ENCODE measurements around the gene ZNF597. TPM values are rescaled to one million over a fixed set of nuclear protein-coding genes. Genes with fewer than 3 reads are reported as not detected.
A peak's percentile ranks its signal among the peaks of the same experiment; 100 is the strongest.

Gene ZNF597, protein sequence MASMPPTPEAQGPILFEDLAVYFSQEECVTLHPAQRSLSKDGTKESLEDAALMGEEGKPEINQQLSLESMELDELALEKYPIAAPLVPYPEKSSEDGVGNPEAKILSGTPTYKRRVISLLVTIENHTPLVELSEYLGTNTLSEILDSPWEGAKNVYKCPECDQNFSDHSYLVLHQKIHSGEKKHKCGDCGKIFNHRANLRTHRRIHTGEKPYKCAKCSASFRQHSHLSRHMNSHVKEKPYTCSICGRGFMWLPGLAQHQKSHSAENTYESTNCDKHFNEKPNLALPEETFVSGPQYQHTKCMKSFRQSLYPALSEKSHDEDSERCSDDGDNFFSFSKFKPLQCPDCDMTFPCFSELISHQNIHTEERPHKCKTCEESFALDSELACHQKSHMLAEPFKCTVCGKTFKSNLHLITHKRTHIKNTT
- total RNA-seq, result 1 to 10 TPM in 1 of 4 donors, under 1 TPM in 3; 0.81 to 1.3 (median 0.96) TPM

GRCh38 chr16:3443108-3444031, at the start of gene ZNF597, which contains the start of gene NAA60:
TSS of gene ZNF597 (minus strand) at chr16:3443504. CDS start at chr16:3443153, 351 bp downstream.
TSS of gene NAA60 (plus strand) at chr16:3443680. CDS start at chr16:3476228, 32,548 bp downstream.
- H3K9me3 ChIP-seq, result peaks cover 0 to 18% (median 0%) of the 10 kb centered on the region in 3 donors
- peaks cover 0 to 21% of the 10 kb centered on the region in 2 donors for H3K36me3 ChIP-seq
- H3K27me3 ChIP-seq, result no peaks in the 10 kb centered on the region
- TF ChIP-seq, protein P1, sequence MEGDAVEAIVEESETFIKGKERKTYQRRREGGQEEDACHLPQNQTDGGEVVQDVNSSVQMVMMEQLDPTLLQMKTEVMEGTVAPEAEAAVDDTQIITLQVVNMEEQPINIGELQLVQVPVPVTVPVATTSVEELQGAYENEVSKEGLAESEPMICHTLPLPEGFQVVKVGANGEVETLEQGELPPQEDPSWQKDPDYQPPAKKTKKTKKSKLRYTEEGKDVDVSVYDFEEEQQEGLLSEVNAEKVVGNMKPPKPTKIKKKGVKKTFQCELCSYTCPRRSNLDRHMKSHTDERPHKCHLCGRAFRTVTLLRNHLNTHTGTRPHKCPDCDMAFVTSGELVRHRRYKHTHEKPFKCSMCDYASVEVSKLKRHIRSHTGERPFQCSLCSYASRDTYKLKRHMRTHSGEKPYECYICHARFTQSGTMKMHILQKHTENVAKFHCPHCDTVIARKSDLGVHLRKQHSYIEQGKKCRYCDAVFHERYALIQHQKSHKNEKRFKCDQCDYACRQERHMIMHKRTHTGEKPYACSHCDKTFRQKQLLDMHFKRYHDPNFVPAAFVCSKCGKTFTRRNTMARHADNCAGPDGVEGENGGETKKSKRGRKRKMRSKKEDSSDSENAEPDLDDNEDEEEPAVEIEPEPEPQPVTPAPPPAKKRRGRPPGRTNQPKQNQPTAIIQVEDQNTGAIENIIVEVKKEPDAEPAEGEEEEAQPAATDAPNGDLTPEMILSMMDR (IDR thresholded peaks at IDR 0.05 in 4 of 5, conservative IDR thresholded peaks at IDR 0.05 in 1 of 5), result no peak
- peak; percentile 36 to 47 for TF ChIP-seq POLR2A (IDR thresholded peaks at IDR 0.05)
- peak within 1 kb of the TSS; percentile 73 to 85 (median 84) for H3K27ac ChIP-seq
- ATAC-seq (peak; percentile 100), DNase-seq (peak; percentile 81 to 83)
- H3K4me3 ChIP-seq, result peak within 1 kb of the TSS; percentile 64 to 80 (median 68)
- intact Hi-C loops (cut with DNase I; ENCODE audit: low total_unique reads) (loop anchor here (1.0 to 2.0 kb wide), 2 partner anchors 13 to 42 kb away; partner anchors contain the start of genes ZNF174 and ZSCAN32), in situ Hi-C loops (cut with MboI; ENCODE audit: low sequenced_read_pairs in 4 of 4) (no loop called here)
- H3K4me1 ChIP-seq, result peaks cover 4 to 8% of the 10 kb centered on the region in 2 donors

- Histone ChIP-seq H3K4me1 (no peaks in the 10 kb centered on the region), H3K4me3 (no peak overlapping the region), H3K27ac (no peak overlapping the region), H3K9me3 (no peaks in the 10 kb centered on the region), H3K27me3 (no peaks in the 10 kb centered on the region), H3K36me3 (no peaks in the 10 kb centered on the region)
- TF ChIP-seq, protein P1 (IDR thresholded peaks at IDR 0.05 in 4 of 5, conservative IDR thresholded peaks at IDR 0.05 in 1 of 5), result no peak
- TF ChIP-seq POLR2A (IDR thresholded peaks at IDR 0.05), result no peak
- DNase-seq (no peak), ATAC-seq (no peak)
- in situ Hi-C loops (cut with MboI; ENCODE audit: low sequenced_read_pairs in 4 of 4) (loop anchor here in 1 of 4 donors (10.0 kb wide), 1 partner anchor 88 kb away; the partner anchor contains the start of genes ZNF174 and ZSCAN32), intact Hi-C loops (cut with DNase I; ENCODE audit: low total_unique reads) (no loop called here)
Observed at GRCh38 chr16:3492356-3492755, 49.1 kb upstream of the ZNF597 start.

- DNase-seq (no peak), ATAC-seq (no peak)
- Histone ChIP-seq H3K27me3 (no peaks in the 10 kb centered on the region), H3K4me1 (no peaks in the 10 kb centered on the region), H3K9me3 (no peaks in the 10 kb centered on the region), H3K27ac (no peak overlapping the region), H3K4me3 (no peak overlapping the region), H3K36me3 (peaks cover 0 to 4% of the 10 kb centered on the region in 2 donors)
- intact Hi-C loops (cut with DNase I; ENCODE audit: low total_unique reads) (no loop called here), in situ Hi-C loops (cut with MboI; ENCODE audit: low sequenced_read_pairs in 4 of 4) (loop anchor here in 1 of 4 donors (10.0 kb wide), 1 partner anchor 86 kb away; the partner anchor contains the start of genes ZNF174 and ZSCAN32)
- no peak for TF ChIP-seq POLR2A (IDR thresholded peaks at IDR 0.05)
- TF ChIP-seq, protein P1 (IDR thresholded peaks at IDR 0.05 in 4 of 5, conservative IDR thresholded peaks at IDR 0.05 in 1 of 5), result no peak
Observed at GRCh38 chr16:3490911-3491629, 47.8 kb upstream of the ZNF597 start.

GRCh38 chr16:3488801-3489200, 45.5 kb upstream of the ZNF597 start:
- in situ Hi-C loops (cut with MboI; ENCODE audit: low sequenced_read_pairs in 4 of 4), result no loop called here
- Histone ChIP-seq H3K27me3 (no peaks in the 10 kb centered on the region), H3K36me3 (peaks cover 0 to 27% of the 10 kb centered on the region in 2 donors), H3K4me3 (no peak overlapping the region), H3K27ac (no peak overlapping the region), H3K4me1 (no peaks in the 10 kb centered on the region), H3K9me3 (no peaks in the 10 kb centered on the region)
- intact Hi-C loops (cut with DNase I; ENCODE audit: low total_unique reads), result no loop called here
- TF ChIP-seq, protein P1 (IDR thresholded peaks at IDR 0.05 in 4 of 5, conservative IDR thresholded peaks at IDR 0.05 in 1 of 5), result no peak
- TF ChIP-seq POLR2A (IDR thresholded peaks at IDR 0.05), result no peak
- no peak for DNase-seq
- no peak for ATAC-seq
